Measurements from ENCODE around the gene LY9.
"Not testable (repeated sequence)": the region's sequence is repeated elsewhere in the genome, so short reads cannot be mapped to it uniquely, and the experiment has no call there.

The LY9 gene

DNA sequence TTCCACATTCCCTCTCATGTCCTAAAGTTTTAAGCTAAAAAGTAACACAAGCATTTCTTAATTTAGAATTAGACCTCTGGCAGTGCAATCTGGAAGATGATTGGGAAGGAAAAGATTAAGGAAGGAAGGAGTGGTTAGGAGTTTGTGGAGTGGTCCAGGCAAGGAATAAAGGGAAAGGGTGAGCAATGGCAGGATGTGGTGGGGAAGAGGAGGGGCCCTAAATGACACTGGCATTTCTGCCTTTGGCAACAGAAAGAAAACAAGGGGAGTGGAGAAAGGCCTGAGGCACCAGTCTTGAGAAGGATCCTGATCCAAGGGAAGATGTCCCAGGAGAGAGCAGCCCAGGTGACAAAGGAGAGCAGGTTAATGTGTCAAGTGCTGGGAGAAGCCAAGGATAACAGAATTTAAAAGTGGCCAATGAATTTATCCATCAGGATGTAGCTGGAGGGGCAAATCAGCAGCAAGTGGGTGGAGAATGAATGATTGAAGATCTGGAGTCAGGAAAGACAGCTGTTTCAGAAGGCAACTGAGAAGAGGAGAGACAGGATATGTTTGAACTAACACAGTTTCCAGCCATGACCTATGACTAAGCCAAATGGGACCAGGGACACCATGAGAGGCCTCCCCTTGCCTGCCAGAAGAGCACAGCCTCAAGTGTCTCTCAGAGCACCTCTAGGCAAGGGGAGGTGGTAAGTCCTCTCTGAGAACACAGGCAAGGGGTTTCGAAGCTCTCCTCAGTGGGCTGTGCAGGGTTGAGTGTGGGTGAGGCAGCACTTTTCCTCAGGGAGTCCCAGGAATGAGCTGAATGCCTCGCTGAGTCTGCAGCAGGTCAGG is 20.9 kb upstream of the LY9 start:
- Histone ChIP-seq H3K4me3 (ENCODE audit: low read depth, low read length) (no peak overlapping the region), H3K36me3 (ENCODE audit: control insufficient read depth, insufficient read depth, low read length) (no peaks in the 10 kb centered on the region), H3K9me3 (ENCODE audit: control insufficient read depth, insufficient read depth, low read depth, low read length) (no peaks in the 10 kb centered on the region; the same call in 1 of the 2 replicates), H3K27ac (ENCODE audit: low read depth, low read length) (no peak overlapping the region), H3K27me3 (ENCODE audit: control insufficient read depth, insufficient read depth, low read length) (no peaks in the 10 kb centered on the region), H3K9ac (ENCODE audit: low read length) (no peak overlapping the region), H3K4me1 (ENCODE audit: control insufficient read depth, insufficient read depth, low read length) (peaks cover 5% of the 10 kb centered on the region; the same call in 1 of the 2 replicates)

DNA sequence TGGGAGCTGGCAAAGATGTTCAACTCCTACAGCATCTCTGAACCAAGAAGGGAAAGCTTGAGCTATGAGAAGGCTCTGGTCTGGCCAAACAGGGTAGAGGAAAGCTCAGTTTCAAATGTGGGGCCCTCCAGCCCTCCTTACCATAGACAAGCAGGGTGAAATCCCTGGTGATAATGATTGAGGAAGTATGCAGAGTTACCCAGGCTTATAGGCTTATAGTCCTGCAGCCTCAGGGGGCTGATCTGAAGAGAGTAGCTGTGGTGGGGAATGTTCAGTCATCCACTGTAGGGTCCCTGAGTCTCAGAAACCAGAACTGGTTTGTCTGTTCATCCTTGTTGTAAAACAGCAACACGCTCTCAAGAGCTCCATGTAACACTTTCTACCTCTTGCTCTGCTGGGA is 19.8 kb upstream of the LY9 start:
- no peak overlapping the region for H3K4me3 ChIP-seq (ENCODE audit: low read depth, low read length)
- no peaks in the 10 kb centered on the region for H3K36me3 ChIP-seq (ENCODE audit: control insufficient read depth, insufficient read depth, low read length)
- no peaks in the 10 kb centered on the region; the same call in 1 of the 2 replicates for H3K9me3 ChIP-seq (ENCODE audit: control insufficient read depth, insufficient read depth, low read depth, low read length)
- no peaks in the 10 kb centered on the region for H3K27me3 ChIP-seq (ENCODE audit: control insufficient read depth, insufficient read depth, low read length)
- H3K4me1 ChIP-seq (ENCODE audit: control insufficient read depth, insufficient read depth, low read length), result peaks cover 5% of the 10 kb centered on the region; the same call in 1 of the 2 replicates
- no peak overlapping the region for H3K9ac ChIP-seq (ENCODE audit: low read length)
- no peak overlapping the region for H3K27ac ChIP-seq (ENCODE audit: low read depth, low read length)

DNA sequence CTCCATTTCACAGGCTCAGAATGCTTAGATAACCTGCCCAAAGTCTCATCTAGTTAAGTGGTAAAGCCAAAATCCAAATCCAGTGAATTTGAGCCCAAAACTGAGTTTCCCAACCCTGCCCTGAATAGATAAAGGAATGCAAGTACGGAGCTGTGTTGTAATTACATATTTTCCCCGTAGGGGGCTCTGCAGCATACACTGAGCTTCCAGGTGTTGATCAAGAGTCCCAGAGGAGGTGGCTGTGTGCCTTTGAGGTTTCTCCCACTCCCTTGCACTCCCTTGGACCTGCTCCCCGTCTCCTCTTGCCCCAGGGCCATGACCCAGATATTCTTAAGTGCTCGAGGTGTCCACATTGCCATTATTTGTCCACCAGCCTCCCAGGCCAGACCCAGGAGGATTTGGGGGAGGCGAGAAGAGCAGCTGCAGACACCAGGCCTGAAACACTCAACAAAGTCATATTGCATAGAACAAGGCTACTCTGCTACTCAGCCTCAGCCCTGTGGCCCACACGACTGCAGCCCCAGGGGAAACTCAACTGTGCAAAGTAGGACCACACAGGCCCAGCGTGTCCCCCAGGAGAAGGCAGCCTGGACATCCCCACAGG is 18.4 kb upstream of the LY9 start:
- H3K36me3 ChIP-seq (ENCODE audit: control insufficient read depth, insufficient read depth, low read length), result no peaks in the 10 kb centered on the region
- H3K4me3 ChIP-seq (ENCODE audit: low read depth, low read length), result no peak overlapping the region
- no peaks in the 10 kb centered on the region for H3K27me3 ChIP-seq (ENCODE audit: control insufficient read depth, insufficient read depth, low read length)
- 0 out of 2 replicates have a peak, but pooled peaks cover 5% of the 10 kb centered on the region for H3K9me3 ChIP-seq (ENCODE audit: control insufficient read depth, insufficient read depth, low read depth, low read length)
- H3K27ac ChIP-seq (ENCODE audit: low read depth, low read length), result no peak overlapping the region
- no peak overlapping the region for H3K9ac ChIP-seq (ENCODE audit: low read length)
- peaks cover 5% of the 10 kb centered on the region; the same call in 1 of the 2 replicates for H3K4me1 ChIP-seq (ENCODE audit: control insufficient read depth, insufficient read depth, low read length)

DNA sequence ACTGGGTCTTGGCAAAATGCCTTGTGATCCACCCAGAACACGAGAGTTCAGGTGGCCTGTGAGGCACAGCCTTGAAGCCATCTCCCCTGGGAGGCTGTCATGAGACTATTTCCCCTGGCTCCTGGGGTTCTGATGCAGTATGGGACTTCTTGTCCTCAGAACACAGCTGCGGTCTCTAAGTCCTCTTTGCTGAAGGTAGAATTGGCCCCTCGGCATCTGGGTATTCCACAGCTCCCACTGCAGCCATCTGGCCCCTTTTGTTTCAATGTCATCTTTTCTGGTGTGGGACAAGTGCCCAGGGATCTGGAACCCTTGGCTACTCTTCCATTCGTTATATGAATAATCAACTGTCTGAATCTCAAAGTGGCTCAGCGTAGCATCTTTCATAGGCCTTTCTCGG is 17.0 kb upstream of the LY9 start:
- no peak overlapping the region for H3K9ac ChIP-seq (ENCODE audit: low read length)
- no peaks in the 10 kb centered on the region for H3K36me3 ChIP-seq (ENCODE audit: control insufficient read depth, insufficient read depth, low read length)
- no peaks in the 10 kb centered on the region for H3K27me3 ChIP-seq (ENCODE audit: control insufficient read depth, insufficient read depth, low read length)
- no peak overlapping the region for H3K27ac ChIP-seq (ENCODE audit: low read depth, low read length)
- H3K4me3 ChIP-seq (ENCODE audit: low read depth, low read length), result no peak overlapping the region
- H3K4me1 ChIP-seq (ENCODE audit: control insufficient read depth, insufficient read depth, low read length), result peaks cover 1% of the 10 kb centered on the region; the same call in 1 of the 2 replicates
- peaks cover 9% of the 10 kb centered on the region; the same call in 1 of the 2 replicates for H3K9me3 ChIP-seq (ENCODE audit: control insufficient read depth, insufficient read depth, low read depth, low read length)

DNA sequence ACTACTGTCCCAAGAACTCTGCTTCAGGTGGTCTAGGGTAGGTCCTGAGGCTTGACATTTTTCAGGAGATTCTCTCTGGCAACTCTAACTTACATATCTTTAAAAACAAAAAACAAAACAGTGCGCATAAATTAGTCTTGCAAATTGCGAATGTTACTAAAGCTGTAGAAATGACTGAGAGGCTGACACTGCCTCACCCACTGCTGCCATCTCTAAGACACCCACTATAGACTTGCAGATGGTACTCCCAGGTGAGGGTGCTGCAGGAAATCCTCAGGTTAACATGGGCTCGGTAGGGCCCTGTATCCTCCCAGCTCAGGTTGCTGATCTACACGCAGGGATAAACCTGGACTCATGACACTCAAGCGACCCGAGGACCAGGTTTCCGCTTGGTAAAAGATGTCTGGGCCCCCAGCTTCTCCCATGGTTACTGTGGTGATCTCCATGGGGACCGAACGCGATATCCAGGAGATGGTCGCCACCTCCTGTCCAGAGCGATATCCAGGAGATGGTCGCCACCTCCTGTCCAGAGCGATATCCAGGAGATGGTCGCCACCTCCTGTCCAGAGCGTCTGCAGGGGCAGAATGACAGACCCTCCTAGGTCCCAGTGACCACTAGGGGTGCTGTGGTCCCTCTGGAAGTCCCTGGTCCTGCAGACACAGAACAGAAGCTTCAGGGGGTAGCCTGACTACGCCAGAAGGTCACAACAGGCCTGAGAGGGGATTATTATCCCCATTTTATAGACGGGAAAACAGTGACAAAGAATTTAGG is 16.2 kb upstream of the LY9 start:
- no peaks in the 10 kb centered on the region for H3K27me3 ChIP-seq (ENCODE audit: control insufficient read depth, insufficient read depth, low read length)

DNA sequence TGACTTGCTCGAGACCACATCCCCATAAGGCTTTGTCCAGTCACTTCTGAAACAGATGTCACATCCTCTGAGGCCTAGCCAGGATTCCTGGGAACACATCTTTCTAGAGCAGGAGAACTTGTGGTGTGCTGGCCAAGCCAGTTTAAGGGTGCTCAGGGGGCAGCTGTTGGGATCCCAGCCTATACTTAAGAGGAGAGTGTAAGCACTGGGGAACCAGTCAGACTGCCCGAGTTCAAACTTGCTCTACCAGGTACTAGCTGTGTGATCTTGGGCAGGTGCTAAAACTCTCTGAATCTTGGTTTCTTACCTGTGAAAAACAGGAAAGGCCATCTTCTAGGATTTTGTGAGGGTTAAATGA is 15.6 kb upstream of the LY9 start:
- H3K27me3 ChIP-seq (ENCODE audit: control insufficient read depth, insufficient read depth, low read length), result no peaks in the 10 kb centered on the region
- no peaks in the 10 kb centered on the region for H3K4me1 ChIP-seq (ENCODE audit: control insufficient read depth, insufficient read depth, low read length)
- no peak overlapping the region for H3K9ac ChIP-seq (ENCODE audit: low read length)
- H3K27ac ChIP-seq (ENCODE audit: low read depth, low read length), result no peak overlapping the region
- peaks cover 9% of the 10 kb centered on the region; the same call in 1 of the 2 replicates for H3K9me3 ChIP-seq (ENCODE audit: control insufficient read depth, insufficient read depth, low read depth, low read length)
- H3K4me3 ChIP-seq (ENCODE audit: low read depth, low read length), result no peak overlapping the region
- H3K36me3 ChIP-seq (ENCODE audit: control insufficient read depth, insufficient read depth, low read length), result no peaks in the 10 kb centered on the region

More for the DNA sequence above, 16.2 kb upstream of the LY9 start:
- Histone ChIP-seq H3K9me3 (ENCODE audit: control insufficient read depth, insufficient read depth, low read depth, low read length) (peaks cover 9% of the 10 kb centered on the region; the same call in 1 of the 2 replicates), H3K9ac (ENCODE audit: low read length) (no peak overlapping the region), H3K4me1 (ENCODE audit: control insufficient read depth, insufficient read depth, low read length) (no peaks in the 10 kb centered on the region), H3K36me3 (ENCODE audit: control insufficient read depth, insufficient read depth, low read length) (no peaks in the 10 kb centered on the region), H3K27ac (ENCODE audit: low read depth, low read length) (no peak overlapping the region), H3K4me3 (ENCODE audit: low read depth, low read length) (no peak overlapping the region)

DNA sequence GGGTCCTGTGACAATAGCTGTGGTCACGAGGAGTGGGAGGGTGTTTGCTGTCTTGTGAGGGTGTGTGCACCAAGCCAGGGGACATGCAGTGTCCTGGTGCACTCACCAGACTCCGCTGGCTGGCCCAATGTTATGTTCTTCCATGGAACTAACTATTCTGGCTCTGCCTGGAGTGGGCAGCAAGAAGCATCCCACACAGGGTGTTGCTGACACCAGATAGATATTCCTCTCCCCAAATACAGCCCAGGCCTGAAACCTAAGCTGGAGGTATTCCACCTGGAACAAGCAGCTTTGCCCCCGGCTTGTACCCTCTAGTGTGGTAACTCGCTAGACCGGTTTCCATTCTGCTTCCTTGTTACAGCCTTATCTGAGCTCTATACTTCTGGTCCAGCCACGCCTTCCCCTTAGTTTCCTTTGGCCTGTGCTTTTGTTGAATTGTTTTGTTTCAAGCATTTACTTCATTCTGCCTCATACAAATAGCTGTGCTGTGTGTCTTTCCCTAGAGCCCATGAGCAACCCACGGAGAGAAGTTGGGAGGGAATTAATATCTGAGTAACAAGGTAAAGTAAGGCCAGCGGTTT is 14.7 kb upstream of the LY9 start:
- Histone ChIP-seq H3K4me3 (ENCODE audit: low read depth, low read length) (no peak overlapping the region), H3K9me3 (ENCODE audit: control insufficient read depth, insufficient read depth, low read depth, low read length) (peaks cover 9% of the 10 kb centered on the region; the same call in 1 of the 2 replicates), H3K9ac (ENCODE audit: low read length) (no peak overlapping the region), H3K4me1 (ENCODE audit: control insufficient read depth, insufficient read depth, low read length) (no peaks in the 10 kb centered on the region), H3K27me3 (ENCODE audit: control insufficient read depth, insufficient read depth, low read length) (no peaks in the 10 kb centered on the region), H3K27ac (ENCODE audit: low read depth, low read length) (no peak overlapping the region), H3K36me3 (ENCODE audit: control insufficient read depth, insufficient read depth, low read length) (no peaks in the 10 kb centered on the region)

DNA sequence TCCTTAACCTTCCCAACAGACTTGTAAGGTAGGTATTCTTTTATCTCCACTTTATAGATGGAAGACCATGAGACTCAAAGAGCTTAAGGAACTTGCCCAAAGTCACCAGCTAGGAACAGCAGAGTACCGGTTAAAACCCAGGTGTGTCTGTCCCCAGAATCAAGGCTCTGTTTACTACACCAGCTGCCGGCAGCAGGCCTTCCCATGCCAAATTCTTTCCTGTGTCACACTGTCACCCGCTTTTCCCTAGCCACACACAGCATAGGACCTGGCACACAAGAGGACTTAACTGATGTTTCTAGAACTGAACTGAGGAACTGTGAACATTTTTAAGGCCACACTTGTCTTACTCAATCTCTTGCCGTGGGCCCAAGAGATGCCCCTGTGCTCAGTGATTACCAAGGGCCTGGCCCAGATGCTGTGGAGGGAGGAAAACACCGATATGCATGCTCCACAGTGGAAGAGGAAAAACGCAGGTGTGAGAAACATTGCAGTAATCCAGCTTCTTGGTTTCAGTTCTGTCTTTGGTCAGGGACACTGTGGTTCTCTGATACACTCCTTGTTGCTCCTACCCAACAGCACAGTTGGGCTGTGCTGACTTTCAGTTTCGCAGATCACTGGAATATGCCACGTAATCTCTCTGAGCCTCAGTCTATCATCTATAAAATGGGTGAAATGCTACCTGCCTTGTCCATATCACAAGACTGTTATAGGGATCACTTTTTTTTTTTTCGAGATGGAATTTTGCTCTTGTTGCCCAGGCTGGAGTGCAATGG is 13.9 kb upstream of the LY9 start:
- H3K9me3 ChIP-seq (ENCODE audit: control insufficient read depth, insufficient read depth, low read depth, low read length), result peaks cover 9% of the 10 kb centered on the region; the same call in 1 of the 2 replicates
- H3K9ac ChIP-seq (ENCODE audit: low read length), result no peak overlapping the region
- H3K27ac ChIP-seq (ENCODE audit: low read depth, low read length), result no peak overlapping the region
- no peaks in the 10 kb centered on the region for H3K27me3 ChIP-seq (ENCODE audit: control insufficient read depth, insufficient read depth, low read length)
- no peak overlapping the region for H3K4me3 ChIP-seq (ENCODE audit: low read depth, low read length)
- H3K36me3 ChIP-seq (ENCODE audit: control insufficient read depth, insufficient read depth, low read length), result no peaks in the 10 kb centered on the region
- H3K4me1 ChIP-seq (ENCODE audit: control insufficient read depth, insufficient read depth, low read length), result no peaks in the 10 kb centered on the region

DNA sequence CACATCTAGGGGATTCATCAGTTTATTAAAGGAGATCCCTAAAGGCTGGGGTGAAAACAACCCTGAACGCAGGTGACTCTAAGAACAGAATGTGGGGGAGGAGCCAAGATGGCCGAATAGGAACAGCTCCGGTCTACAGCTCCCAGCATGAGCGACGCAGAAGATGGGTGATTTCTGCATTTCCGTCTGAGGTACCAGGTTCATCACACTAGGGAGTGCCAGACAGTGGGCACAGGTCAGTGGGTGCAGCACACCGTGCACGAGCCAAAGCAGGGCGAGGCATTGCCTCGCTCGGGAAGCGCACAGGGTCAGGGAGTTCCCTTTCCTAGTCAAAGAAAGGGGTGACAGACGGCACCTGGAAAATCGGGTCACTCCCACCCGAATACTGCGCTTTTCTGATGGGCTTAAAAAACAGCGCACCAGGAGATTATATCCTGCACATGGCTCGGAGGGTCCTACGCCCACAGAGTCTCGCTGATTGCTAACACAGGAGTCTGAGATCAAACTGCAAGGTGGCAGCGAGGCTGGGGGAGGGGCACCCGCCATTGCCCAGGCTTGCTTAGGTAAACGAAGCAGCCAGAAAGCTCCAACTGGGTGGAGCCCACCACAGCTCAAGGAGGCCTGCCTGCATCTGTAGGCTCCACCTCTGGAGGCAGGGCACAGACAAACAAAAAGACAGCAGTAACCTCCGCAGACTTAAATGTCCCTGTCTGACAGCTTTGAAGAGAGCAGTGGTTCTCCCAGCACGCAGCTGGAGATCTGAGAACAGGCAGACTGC is 12.8 kb upstream of the LY9 start:
- not testable (repeated sequence) for H3K27me3 ChIP-seq (ENCODE audit: control insufficient read depth, insufficient read depth, low read length); H3K4me3 ChIP-seq (ENCODE audit: low read depth, low read length); H3K4me1 ChIP-seq (ENCODE audit: control insufficient read depth, insufficient read depth, low read length); H3K27ac ChIP-seq (ENCODE audit: low read depth, low read length); H3K9ac ChIP-seq (ENCODE audit: low read length); H3K9me3 ChIP-seq (ENCODE audit: control insufficient read depth, insufficient read depth, low read depth, low read length); H3K36me3 ChIP-seq (ENCODE audit: control insufficient read depth, insufficient read depth, low read length)
